GM23338 (cell line): ENCODE data around the gene PRPSAP1.

Source experiments
- CTCF ChIP-seq, 2 experiments: fragments of 200-600 bp in 1 of 2; sonication (generic) in 1 of 2; conservative IDR thresholded peaks; 2 replicates each; pipeline versions ENCODE4 v1.5.1 to v1.6.1; 2016 to 2017; ENCODE audit warnings: antibody characterized with exemption in 2 of 2, low read depth in 2 of 2, mild to moderate bottlenecking in 2 of 2, moderate library complexity in 1 of 2
- EZH2 ChIP-seq: fragments of 200-600 bp; sonication (generic); IDR thresholded peaks from one replicate; pipeline ENCODE4 v1.8.0; 2017; ENCODE audit warnings: antibody characterized with exemption, mild to moderate bottlenecking, low read depth; ENCODE audit not compliant: unreplicated experiment
- JUNB ChIP-seq: IDR thresholded peaks from one replicate; pipeline ENCODE4 v1.6.1; 2016; ENCODE audit warnings: antibody characterized with exemption; ENCODE audit not compliant: unreplicated experiment
- POLR2AphosphoS5 ChIP-seq: IDR thresholded peaks from 2 replicates; pipeline ENCODE4 v1.6.1; 2016; ENCODE audit warnings: antibody characterized with exemption, low read depth
- REST ChIP-seq: IDR thresholded peaks from one replicate; pipeline ENCODE4 v1.6.1; 2018; ENCODE audit warnings: antibody characterized with exemption; ENCODE audit not compliant: unreplicated experiment

GRCh38 chr17:76268991-76269981, 84.4 kb downstream of the PRPSAP1 start:
- no peak for TF ChIP-seq POLR2AphosphoS5
- TF ChIP-seq CTCF (conservative IDR thresholded peaks at IDR 0.05; ENCODE audit: low read depth in 2 of 2): no peak
- TF ChIP-seq REST: no peak
- no peak for TF ChIP-seq JUNB
- no peak for TF ChIP-seq EZH2
